ENCODE results near the gene TRAM2.

GRCh38 chr6:52596371-52597028 lies 19.6 kb upstream of the TRAM2 start:
- TF ChIP-seq JUN (CRISPR knock-in tag; IDR thresholded peaks at IDR 0.05) (no peak), NR1H2 (CRISPR knock-in tag; IDR thresholded peaks at IDR 0.05) (no peak), ZNF281 (CRISPR knock-in tag; IDR thresholded peaks at IDR 0.05) (no peak)
